HG02759 (cell line): Measurements from ENCODE around the gene LEMD2.

Source experiments
- ATAC-seq: cut with Tn5 transposase; IDR thresholded peaks from one replicate; pipeline ENCODE4 v1.9.1; 2021; ENCODE audit warnings: mild to moderate bottlenecking, moderate library complexity; ENCODE audit not compliant: unreplicated experiment

LEMD2 gene

DNA sequence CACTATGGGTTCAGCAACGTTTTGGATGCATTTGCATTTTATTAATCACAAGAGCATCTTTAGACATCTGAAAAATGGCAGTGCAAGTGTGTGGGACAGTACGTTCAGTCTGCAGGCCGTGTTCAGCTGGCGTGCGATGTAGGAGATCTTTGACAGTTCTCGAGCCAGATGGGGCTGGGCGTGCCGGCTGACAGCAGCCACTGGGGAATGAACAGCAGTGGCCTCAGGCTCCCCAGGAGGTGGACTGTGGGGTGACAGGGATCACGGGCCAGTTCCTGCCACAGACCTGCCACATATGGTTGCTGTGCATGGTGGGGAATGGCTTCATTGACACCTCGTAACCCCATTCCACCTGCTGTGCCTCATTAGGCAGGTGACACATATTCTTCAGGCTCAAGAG lies 31.3 kb upstream of the LEMD2 start:
- ATAC-seq, result no peak

DNA sequence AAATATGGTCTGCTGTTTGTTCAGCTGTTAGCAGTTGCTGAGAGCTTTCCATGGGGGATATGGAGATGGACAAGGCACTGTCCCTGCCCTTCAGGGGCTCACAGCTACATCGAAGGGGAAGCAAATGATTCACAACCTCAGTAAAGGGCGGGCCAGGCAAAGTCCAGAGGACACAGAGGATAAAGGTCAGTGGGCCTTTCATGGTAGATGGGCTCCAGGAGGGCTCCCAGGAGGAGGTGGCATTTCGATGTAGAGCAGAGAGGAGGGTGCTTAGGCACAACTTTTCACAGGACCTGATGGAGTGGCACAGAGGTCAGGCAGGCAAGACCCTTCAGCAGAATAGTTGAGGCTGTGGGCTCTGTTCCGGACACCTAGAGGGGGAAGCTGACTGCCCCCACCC lies 30.1 kb upstream of the LEMD2 start:
- no peak for ATAC-seq

- no peak for ATAC-seq
These were observed 29.4 kb upstream of the LEMD2 start for GRCh38 chr6:33818293-33818692.

GRCh38 chr6:33817489-33817888 lies 28.6 kb upstream of the LEMD2 start:
- ATAC-seq, result no peak

DNA sequence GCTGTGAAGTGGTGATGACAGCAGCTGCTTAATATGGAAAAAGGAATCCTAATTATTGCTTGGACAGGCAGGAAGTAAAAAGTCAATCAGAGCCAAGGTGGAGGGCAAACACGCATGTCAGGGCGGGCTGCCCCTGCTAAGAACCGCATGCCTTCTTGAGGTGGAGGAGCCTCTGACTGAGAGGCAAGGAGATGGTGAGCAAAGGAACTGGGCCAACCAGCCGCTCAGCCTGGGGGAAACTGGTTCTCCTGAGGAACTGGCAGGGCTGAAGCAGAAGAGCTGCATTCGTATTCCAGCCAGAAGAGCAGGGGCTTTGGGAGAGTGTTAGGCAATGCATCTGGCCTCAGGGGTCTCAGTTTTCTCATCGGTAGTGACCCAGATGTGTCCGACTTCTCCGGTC lies 28.0 kb upstream of the LEMD2 start:
- ATAC-seq, result no peak

- no peak for ATAC-seq
These were observed 26.9 kb upstream of the LEMD2 start for GRCh38 chr6:33815854-33816253.

DNA sequence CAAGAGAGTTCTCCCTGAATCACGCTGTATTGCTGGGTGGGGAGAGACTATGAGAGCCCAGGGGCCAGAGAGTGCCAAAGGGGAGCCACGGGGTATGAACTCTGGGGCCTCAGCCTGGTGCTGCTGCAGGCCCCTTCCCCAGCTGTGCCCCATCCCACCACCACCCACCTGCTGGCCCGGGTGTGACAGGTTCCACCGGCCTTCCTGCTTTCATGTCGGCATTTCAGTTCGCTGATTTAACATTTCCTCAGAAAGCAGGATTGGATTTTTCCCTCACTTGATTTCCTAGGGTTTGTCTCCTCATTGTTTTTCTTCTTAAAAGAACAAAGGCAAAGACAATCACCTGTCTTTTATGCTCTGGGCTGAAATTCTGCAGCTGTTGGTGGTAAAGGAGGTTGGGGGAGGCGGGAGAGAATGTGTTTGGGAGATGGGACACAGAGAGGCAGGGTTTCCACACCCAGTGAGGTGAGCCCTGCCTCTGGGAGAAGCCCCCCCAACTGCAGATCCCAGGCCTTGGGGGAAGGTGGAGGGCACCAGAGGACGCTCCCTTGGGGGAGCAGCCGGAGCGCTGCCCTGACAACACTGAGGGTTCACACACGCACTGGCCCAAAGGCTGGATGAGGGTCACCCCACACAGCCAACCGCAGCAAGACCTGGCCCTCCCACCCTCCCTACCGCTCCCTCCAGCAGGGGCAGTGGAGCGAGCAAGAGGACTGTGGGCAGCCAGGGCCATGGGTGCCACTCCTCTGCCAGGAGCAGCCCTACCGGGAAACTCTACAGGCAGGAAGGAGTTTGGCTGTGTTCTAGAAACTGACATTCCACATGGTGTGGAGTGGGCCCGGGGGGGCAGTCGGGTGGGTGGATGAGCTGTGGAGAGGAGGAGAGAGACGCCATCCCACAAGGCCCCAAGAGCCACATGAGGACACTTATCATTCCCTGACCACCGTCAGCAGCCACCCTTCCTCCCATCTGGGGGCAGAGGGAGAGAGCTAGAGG lies 25.4 kb upstream of the LEMD2 start:
- ATAC-seq, result no peak

DNA sequence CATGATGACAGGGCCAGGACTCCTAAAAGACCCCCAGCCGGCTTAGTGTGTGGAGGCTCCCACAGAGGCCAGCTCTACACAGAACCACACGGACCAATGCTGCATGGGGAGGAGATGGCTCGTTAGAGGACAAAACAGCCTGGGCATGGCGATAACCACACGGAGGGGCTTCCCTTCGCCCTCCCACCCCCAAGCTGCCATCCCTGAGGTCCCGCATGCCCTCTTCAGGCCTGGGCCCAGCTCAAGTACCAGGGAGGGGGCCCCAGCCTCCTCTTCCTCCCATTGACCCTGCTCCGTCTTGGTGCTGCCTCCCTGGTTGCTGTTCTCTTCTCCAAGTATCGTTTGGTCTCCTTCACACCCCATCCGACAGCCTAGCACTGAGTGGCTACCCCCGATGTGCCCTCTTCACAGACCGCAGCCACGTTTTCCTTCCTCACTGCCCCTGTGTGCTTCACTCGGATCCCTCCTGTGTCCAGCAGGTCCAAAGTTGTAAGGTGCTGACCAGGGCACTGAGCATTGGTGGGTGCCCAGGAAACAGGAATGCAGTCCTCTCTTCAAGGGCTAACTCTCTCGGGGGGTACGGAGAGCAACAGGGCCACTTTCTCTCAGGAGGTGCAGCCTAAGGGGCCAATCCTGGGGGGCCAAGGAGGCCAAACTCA lies 24.4 kb upstream of the LEMD2 start:
- no peak for ATAC-seq

GRCh38 chr6:33812669-33813068 lies 23.7 kb upstream of the LEMD2 start:
- ATAC-seq, result no peak

GRCh38 chr6:33809594-33809993 lies 20.7 kb upstream of the LEMD2 start:
- no peak for ATAC-seq

GRCh38 chr6:33808641-33809180 lies 19.8 kb upstream of the LEMD2 start:
- ATAC-seq, result no peak

GRCh38 chr6:33807606-33808005 lies 18.7 kb upstream of the LEMD2 start:
- no peak for ATAC-seq

- no peak for ATAC-seq
These were observed 17.9 kb upstream of the LEMD2 start for GRCh38 chr6:33806841-33807240.

DNA sequence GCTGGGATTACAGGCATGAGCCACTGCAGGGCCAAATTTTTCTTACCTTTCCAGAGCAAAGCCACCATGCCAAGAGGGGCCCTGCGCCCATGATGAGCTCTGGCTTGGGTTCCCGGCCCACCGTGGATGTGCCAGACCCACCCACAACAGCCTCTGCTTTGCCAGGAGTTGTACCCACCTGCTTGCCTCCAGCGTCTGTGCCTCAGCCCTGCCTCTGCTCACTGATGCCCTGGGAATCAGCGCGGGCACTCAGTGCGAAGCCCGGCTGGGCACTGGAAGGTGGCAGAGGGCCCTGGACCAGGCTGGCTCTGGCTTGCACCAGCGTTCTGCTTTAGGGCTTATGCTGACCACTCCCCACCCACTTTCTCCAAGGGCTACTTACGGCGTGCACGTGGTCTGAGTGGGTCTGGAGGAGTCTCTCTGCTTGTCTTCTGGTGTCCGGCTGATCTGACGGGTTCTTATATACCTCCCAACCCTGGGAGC lies 14.7 kb upstream of the LEMD2 start, which contains the start of gene MLN:
MLN (minus strand) TSS at position 433 of the 483 bp plus-strand sequence. CDS start 2,840 bp downstream, outside the sequence.
- ATAC-seq, result no peak

DNA sequence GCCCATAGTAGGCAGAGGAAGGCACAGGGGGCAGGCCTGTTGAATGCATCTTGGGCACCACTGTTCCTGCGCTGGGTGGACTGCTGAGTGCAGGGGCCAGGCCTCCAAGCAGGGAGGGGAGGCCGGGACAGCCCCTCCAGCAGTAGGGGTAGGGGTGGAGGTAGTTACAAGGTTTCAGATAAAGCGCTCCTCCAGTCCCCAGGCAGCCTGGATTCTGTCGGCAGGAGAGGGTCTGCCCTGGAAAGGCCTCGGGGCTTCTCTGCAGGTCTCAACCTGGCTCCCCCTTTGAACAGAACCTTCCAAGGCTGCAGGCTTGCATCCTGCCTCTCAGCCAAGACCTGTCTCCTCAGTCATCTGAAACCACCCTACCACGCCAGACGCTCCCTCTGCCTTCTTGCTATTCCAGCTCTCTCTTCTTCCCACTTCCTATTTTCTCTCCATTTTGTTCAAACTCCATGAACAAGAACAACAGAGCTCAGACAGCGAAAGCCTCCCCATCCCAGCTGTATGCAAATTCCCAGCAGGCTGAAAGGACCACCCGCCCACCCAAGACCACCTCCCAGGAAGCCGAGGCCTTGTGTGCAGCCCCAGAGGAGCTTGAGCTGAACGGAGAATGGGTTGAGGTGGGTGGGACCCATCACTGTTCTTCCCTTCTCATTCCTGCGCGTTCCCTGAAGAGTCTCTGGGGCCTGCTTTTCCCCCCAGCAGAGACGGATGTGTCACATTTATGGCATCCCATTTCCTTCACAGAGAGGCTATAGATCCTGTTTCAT lies 13.4 kb upstream of the LEMD2 start:
- ATAC-seq, result no peak

DNA sequence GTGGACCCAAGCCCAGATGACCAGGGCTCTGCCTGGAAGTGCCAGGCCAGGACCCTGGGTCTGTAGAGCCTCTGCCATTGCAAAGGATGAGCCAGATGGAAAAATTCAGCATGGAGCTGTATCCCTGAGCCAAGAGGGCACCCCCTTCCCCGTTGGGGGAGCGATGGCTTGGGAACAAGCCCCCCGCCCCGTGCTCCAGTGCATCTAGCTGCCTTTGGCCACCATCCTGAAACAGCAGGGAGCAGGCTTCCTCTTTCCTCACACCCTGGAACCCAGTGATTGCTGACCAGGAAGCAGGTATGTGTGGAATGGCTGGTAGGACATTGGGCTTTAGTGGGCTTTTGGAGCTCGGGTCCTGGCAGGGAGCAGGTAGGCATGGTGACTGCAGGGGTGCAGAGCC lies 12.7 kb upstream of the LEMD2 start:
- no peak for ATAC-seq

- no peak for ATAC-seq
These were observed 11.5 kb upstream of the LEMD2 start for GRCh38 chr6:33800248-33800969.

GRCh38 chr6:33799454-33800113 lies 10.7 kb upstream of the LEMD2 start:
- no peak for ATAC-seq

- ATAC-seq, result no peak
These were observed 9.5 kb upstream of the LEMD2 start for GRCh38 chr6:33798343-33798848.
